HTERT RPE-1 (cell line): ENCODE results near the gene TRMT2A.
"Not testable (repeated sequence)": the region's sequence is repeated elsewhere in the genome, so short reads cannot be mapped to it uniquely, and the experiment has no call there.

Source experiments
- in situ Hi-C: fragments of 300-500 bp; cut with MboI; formaldehyde crosslinking; loops from 4 replicates; pipeline ENCODE4 v1.14.3; 2020; ENCODE audit warnings: low sequenced_read_pairs

Gene TRMT2A, protein sequence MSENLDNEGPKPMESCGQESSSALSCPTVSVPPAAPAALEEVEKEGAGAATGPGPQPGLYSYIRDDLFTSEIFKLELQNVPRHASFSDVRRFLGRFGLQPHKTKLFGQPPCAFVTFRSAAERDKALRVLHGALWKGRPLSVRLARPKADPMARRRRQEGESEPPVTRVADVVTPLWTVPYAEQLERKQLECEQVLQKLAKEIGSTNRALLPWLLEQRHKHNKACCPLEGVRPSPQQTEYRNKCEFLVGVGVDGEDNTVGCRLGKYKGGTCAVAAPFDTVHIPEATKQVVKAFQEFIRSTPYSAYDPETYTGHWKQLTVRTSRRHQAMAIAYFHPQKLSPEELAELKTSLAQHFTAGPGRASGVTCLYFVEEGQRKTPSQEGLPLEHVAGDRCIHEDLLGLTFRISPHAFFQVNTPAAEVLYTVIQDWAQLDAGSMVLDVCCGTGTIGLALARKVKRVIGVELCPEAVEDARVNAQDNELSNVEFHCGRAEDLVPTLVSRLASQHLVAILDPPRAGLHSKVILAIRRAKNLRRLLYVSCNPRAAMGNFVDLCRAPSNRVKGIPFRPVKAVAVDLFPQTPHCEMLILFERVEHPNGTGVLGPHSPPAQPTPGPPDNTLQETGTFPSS

DNA sequence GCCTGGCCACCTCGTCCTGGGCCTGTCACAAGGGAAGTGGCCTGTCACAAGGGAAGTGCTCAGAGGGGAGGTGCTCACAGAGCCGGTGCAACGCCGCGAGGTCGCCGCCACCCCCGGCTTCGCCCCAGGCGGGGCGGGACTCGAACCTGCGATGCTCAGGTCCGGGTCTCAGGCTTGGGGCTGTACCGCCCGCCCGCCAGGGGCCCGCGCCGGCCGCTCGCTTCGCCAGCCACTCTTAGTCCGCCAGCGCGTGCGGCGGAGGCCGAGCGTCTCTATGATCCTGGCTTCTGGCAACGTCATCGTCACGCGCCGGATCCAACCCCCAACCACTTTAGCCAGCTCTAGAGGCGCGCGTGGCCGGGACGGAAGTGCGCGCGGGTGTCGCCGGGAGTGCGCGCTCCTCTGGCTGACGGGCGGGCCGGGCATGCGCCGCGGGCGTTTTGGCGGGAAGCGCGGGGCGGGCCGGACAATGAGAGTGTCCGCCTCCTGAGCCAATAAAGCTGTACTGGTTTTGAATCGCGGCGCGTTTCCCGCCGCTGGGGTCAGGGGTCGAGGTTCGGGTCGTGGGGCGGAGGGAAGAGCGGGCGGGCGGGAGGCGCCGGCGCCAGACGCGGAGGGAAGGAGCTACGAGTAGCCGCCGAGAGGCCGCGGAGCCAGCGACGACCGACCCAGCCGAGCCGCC lies at the start of gene TRMT2A:
Gene TRMT2A, minus strand, starts transcription at position 276 of the 682 bp plus-strand sequence. CDS start 320 bp downstream, outside the sequence.
- in situ Hi-C loops = no loop called here

DNA sequence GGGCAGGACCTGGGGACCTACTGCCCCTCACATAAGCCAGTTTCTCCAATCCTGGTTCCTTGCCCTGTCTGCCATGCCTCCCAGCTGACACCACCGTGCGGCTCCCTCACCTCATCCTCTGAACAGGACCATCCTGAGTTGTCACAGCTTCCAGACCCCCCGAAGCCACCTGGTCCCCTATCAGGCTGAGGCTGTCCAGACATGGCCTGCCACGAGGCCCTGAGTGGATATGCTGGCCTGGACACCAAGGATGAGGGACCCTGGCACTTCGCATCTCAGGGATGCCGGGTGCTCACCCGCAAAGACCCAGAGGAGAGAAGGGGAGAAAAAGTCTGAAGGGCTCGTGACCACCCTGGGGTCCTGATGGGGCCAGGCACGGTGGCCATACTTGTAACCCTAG lies 49.7 kb upstream of the TRMT2A start:
- in situ Hi-C loops = no loop called here

GRCh38 chr22:20165913-20166312 lies 48.9 kb upstream of the TRMT2A start:
- in situ Hi-C loops = no loop called here

DNA sequence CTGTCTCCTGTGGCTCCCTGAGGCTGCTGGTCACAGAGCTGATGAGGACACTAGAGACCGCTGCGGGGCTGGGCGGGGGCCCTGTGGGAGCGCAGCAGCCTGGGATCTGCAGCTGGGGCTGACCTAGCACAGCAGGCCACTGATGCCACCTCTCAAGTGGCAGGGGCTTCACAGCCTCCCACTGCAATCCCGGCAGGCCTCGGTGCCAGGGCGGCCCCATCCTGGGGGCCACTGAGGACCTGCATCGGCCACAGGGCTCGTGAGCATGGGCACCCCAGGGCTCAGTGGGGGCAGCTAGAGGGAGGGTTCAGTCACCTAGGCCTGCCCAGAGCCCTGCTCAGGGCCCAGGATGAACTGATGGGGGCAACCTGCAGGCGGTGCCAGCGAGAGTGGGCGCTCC lies 48.4 kb upstream of the TRMT2A start:
- in situ Hi-C loops = no loop called here

DNA sequence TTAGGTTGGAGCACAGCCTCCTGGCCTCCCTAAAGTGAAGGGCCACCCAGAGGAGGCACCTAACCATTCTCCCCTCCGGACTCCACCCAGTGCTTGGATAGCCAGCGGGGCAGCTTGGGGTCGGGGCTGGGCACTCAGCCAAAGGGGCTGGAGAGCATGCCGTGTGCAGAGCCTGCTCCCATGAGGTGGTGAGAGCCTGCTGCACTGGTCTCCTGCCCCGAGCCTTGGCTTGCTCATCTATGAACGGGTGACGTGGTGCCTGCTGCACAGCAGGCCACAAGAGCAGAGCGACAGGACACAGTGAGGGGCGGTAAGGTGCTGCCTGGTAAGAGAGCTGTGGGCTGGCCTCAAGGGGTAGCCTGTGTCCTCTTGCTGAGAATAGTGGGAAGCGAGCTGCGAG lies 47.8 kb upstream of the TRMT2A start:
- in situ Hi-C loops = no loop called here

- in situ Hi-C loops = no loop called here
These were observed 43.0 kb upstream of the TRMT2A start for GRCh38 chr22:20160041-20160440.

- in situ Hi-C loops = not testable (repeated sequence)
These were observed 42.5 kb upstream of the TRMT2A start for GRCh38 chr22:20159531-20159930.

DNA sequence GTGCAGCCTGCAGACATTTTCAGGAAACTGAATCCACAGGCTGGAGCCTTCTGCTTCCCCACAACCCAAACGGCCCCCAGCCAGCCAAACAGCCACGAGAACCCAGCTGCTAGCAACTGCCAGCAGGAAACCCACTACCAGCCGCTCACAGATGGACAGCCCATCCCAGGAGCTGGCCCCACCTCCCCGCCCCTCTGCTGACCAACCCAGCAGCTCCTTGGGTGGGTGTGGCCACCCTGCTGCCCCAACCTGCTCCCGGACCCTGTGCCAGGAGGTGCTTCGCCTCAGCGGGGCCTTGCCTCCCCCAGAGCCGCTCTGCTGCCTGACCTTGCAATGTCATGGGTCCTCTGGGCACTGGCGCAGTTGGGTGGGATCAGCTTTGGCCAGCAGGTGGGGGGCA lies 42.0 kb upstream of the TRMT2A start:
- in situ Hi-C loops = no loop called here

DNA sequence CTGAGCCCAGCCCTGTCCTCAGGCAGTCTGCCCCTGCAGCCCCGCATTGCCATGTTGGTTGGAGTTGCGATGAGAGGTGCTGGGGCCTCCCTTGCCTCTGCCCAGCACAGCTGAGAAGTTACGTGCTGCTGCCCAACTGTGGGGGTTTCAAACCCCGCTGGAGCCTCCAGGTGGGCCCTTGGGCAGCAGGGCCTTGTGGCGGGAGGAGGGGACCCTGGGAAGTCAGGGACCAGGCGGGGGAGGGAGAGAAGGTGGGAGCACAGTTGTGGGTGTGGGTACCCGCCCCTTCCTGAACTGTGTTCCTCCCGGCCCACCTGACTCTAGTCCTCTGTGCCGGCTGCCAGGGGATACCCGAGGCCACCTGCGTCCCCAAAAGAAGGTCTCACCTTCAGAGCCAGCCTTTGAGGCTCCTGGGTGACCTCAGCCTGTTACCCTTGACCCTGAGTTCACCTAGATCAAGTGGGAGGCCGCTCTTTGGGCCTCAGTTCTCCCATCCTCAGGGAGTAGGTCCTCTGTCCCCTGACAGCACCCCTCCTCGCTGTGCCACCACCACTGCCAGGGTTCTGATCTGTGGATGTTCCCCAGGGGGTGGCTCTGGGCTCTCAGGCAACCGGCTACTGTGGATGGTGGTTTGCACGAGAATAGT lies 41.5 kb upstream of the TRMT2A start:
- in situ Hi-C loops = no loop called here

DNA sequence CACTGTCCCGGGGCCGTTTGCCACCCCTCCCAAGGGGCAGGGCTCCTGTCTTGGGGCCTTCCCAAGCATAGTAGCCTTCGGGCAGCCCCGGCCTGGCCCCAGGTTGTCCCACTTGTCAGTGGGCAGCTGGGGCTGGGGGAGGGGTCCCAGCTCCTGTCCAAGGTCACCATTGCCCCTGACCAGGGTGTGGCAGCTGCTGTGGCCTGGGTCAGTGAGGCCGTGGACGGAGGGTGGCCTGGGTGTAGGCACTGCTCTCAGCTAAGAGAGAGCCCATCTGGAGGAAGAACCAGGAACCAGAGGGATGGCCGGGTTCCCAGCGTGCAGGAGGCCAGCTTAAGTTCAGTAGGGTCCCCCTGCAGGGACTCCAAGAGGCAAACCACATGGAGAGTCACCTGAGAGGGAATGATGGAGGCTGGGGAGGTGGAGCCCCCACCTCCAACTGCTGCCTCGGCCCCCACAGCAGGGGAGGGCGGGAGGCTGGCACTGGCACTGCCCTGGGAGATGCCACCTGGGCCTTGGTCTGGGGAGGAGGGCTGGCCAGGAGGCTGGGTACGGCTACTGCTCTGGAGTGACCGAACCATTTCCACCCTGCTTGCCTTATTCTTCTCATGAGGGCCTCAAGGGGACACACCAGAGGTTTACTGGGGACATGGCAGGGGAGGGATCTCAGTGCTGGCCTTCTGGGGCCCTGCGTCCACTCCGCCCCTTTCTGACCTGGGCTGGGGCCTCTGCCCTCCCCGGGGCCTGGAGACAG lies 40.6 kb upstream of the TRMT2A start:
- in situ Hi-C loops = no loop called here

GRCh38 chr22:20156611-20157429 lies 39.8 kb upstream of the TRMT2A start:
- in situ Hi-C loops = no loop called here

- in situ Hi-C loops = no loop called here
These were observed 39.0 kb upstream of the TRMT2A start for GRCh38 chr22:20156042-20156389.

DNA sequence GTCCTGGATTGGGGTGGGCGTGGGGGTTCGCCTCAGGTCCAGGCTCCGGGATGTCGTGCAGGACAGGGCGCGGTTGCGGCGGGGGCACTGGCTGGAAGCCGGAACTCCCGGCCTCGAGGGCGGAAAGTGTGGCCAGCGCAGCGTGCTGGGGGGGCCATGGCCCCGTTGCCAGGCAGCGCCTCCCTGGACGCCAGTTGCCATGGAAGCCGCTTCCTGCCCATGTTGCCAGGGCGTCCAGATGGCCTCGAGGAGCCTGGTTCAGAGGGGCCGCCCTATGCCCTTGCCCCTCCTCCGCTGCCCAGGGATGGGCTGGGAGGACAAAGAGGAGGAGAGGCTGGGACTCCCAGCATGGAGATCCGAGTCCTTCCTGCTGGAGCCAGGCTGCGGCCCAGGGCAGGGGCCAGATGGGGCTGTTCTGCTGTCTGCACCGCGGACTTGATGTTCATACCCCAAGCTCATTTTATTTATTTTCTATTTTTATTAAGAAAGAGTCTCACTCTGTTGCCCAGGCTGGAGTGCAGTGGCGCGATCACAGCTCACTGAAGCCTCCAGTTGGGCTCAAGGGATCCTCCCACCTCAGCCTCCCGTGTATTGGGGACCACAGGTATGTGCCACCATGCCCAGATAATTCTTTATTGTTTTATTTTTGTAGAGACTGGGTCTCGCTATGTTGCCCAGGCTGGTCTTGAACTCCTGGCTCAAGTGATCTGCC lies 38.5 kb upstream of the TRMT2A start:
- in situ Hi-C loops = no loop called here

DNA sequence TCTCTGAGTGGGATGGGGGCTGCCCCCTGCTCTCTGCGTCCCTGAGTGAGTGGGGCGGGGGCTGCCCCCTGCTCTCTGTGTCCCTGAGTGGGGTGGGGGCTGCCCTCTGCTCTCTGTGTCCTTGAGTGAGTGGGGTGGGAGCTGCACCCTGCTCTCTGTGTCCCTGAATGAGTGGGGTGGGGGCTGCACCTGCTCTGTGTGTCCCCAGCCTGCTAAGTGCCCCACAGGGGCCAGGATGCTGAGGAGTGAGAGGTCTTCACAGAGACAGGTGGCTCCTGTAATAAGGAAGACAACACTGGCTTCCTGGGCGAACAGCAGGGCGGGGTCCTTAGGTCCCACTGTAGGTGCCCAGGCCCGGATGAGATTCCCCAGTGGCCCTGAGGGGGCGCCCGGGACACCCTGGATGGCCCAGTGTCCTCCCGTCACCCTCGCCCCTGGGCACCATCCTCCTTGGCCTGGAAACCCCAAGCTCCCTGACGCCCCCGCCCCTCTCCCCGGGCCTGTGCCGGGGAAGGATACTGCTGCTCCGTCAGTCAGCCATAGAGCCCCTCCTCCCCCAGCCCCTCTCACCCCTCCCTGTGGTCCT lies 37.7 kb upstream of the TRMT2A start:
- in situ Hi-C loops = no loop called here

- in situ Hi-C loops = no loop called here
These were observed 36.9 kb upstream of the TRMT2A start for GRCh38 chr22:20153945-20154344.

DNA sequence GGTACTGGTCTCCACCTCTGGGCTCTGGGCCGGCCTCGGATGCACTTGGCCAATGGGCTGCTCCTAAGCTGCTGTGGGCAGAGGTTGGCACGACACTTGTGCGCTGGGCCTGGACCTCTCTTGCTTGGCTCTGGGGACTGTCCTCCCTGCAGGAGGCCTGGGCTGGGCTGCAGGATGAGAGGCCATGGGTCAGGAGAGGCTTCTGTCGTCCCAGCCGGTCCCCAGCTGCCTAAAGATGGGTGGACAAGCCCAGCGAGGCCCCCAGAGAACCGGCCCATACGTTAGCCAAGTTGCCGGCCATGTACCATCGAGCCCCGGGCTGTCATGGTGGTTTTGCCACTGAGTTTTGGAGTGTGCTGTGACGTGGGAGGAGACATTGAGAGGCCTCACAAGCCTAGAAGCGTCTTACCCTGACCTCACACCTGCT lies 35.5 kb upstream of the TRMT2A start:
- in situ Hi-C loops = no loop called here

DNA sequence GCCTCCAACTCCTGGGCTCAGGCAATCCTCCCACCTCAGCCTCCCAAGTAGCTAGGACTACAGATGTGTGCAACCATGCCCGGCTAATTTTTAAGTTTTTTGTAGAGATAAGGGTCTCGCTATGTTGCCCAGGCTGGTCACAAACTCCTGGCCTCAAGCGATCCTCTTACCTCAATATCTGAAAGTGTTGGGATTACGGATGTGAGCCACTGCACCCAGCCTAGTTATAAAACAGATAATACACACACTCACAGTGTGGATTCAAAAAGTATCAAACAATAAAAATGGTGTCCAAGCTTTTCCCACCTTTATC lies 34.2 kb upstream of the TRMT2A start:
- in situ Hi-C loops = no loop called here

DNA sequence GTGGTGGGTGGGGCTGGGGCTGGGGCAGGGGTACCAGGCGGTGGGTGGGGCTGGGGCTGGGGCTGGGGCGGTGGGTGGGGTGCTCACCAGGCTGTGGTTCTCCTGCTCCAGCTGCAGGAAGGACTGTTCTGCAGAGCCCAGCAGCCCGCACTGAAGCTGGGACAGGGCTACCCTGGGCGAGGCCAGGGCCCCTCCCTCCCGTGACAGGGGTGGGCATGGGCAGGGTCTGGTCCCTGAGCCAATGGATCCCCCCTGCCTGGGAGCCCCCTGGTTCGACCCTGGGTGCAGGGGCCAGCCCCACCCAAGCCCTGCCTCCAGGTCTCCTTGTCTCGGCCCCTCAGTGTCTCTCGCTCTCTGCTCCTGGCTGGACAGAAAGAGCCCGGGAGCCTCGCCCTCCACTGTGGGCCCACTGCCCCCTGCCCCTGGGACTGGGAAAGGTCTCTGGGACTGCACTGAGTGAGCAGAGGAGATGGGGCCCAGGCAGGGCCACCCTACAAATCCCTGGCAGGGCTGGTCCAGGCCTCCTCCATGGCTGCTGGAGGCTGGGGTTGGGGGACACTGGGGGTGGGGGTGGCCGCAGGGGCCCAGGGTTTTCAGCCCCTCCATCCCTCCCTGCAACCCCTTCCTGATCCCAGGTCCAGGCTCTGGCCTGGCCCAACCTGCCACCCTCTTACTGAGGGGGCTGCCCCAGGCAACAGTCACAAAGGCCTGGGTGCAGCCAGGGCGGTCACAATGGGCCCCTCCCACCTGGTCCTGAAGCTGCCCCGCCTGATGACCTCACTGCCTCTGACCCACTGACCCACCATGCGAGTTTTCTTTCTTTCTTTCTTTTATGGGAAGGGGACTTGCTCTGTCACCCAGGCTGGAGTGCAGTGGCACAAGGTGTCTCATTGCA lies 33.6 kb upstream of the TRMT2A start, which contains the start of gene CCDC188:
Gene CCDC188, minus strand, starts transcription at position 675 of the 895 bp plus-strand sequence. Its CDS starts 69 bp downstream, at position 606.
- in situ Hi-C loops = no loop called here
